Body of pancreas (tissue), 4 donors: ENCODE data around the gene ZC3H12C. TPM values are rescaled to one million over a fixed set of nuclear protein-coding genes. Genes with fewer than 3 reads are reported as not detected.

Experiments
- ATAC-seq: fragments of 150-250 bp; one replicate; pipeline ENCODE4 v1.9.1; 2016
- DNase-seq, 4 donors: peaks; one replicate each; pipeline ENCODE4 v3.0.0-alpha.2; 2019
- H3K27ac ChIP-seq, 4 donors: fragments of 200-600 bp; sonication (generic); 1 replicate in 3 of 4; 2 replicates in 1 of 4; pipeline versions ENCODE4 v1.5.1 to v1.6.1; 2016 to 2019; ENCODE audit warnings: mild to moderate bottlenecking in 1 of 4, mixed read lengths in 1 of 4, moderate library complexity in 1 of 4
- H3K27me3 ChIP-seq, 2 donors: fragments of 200-600 bp; sonication (generic); one replicate each; pipeline ENCODE4 v1.6.0; 2016; ENCODE audit warnings: mild to moderate bottlenecking in 1 of 2
- H3K36me3 ChIP-seq, 2 donors: fragments of 200-600 bp; sonication (generic); replicated peaks in 1 of 2; 2 replicates each; pipeline ENCODE4 v1.5.1; 2016; ENCODE audit warnings: low read depth in 2 of 2; ENCODE audit not compliant: insufficient read depth in 1 of 2
- H3K4me1 ChIP-seq: fragments of 200-600 bp; sonication (generic); one replicate; pipeline ENCODE4 v1.6.0; 2016
- H3K4me3 ChIP-seq, 2 donors: fragments of 200-600 bp; sonication (generic); 1 replicate in 1 of 2; 2 replicates in 1 of 2; pipeline ENCODE4 v1.5.1; 2016 to 2019
- H3K9me3 ChIP-seq, 3 donors: fragments of 200-600 bp; sonication (generic); 1 replicate in 2 of 3; 2 replicates in 1 of 3; pipeline ENCODE4 v1.5.1; 2016
- POLR2A ChIP-seq, 3 donors: fragments of 450-650 bp; IDR thresholded peaks; one replicate each; pipeline ENCODE4 v1.6.1; 2016; ENCODE audit warnings: antibody characterized with exemption in 3 of 3, mild to moderate bottlenecking in 2 of 3
- WGBS, 2 donors: methylation state at CpG; one replicate each; pipeline ENCODE4 v1.1.5; 2017; 5-methylcytosine and 5-hydroxymethylcytosine counted together
- intact Hi-C: fragments of 100-400 bp; cut with DNase I; formaldehyde crosslinking; loops from one replicate; pipeline ENCODE4 v1.15.1; 2023
- total RNA-seq, 2 donors: library from RNA; depleted of rRNA; stranded (reverse); fragments of >200 nt; gene quantifications; one replicate each; pipeline ENCODE4 v1.1.0, GENCODE V29; 2016
- TF ChIP-seq, protein P1 (sequence below), 7 experiments: fragments of 450-650 bp in 4 of 7; fragments of 200-600 bp in 3 of 7; sonication (generic) in 3 of 7; IDR thresholded peaks; one replicate each; pipeline ENCODE4 v1.5.1; 2016 to 2019; ENCODE audit warnings: antibody characterized with exemption in 7 of 7

ZC3H12C gene
- total RNA-seq, 2 donors from 2014 or later, result 7.3 to 7.8 TPM

DNA sequence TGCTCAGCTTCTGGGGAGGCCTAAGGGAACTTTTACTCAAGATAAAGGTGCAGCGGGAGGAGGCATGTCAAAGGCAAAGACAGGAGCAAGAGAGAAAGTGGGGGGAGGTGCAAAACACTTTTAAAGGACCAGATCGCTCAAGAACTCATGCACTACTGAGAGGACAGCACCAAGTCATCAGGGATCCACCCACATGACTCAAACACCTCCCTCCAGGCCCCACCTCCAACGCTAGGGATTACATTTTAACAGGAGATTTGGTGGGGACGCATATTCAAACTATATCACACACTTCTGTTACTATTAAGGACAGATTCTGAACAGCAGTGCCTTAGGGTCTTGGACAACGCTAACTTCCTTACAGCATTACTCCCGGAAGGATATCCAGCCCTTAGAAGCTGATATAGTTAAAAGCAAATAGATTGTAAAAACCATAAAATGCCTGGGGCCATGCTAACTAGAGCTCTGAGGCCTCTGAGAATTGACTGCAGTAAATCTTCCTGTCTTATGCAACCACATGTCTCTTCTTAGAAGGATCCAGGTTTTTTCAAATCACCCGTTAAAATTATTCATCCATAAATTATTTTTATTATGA, 16.7 kb upstream of the ZC3H12C start:
- TF ChIP-seq, protein P1, sequence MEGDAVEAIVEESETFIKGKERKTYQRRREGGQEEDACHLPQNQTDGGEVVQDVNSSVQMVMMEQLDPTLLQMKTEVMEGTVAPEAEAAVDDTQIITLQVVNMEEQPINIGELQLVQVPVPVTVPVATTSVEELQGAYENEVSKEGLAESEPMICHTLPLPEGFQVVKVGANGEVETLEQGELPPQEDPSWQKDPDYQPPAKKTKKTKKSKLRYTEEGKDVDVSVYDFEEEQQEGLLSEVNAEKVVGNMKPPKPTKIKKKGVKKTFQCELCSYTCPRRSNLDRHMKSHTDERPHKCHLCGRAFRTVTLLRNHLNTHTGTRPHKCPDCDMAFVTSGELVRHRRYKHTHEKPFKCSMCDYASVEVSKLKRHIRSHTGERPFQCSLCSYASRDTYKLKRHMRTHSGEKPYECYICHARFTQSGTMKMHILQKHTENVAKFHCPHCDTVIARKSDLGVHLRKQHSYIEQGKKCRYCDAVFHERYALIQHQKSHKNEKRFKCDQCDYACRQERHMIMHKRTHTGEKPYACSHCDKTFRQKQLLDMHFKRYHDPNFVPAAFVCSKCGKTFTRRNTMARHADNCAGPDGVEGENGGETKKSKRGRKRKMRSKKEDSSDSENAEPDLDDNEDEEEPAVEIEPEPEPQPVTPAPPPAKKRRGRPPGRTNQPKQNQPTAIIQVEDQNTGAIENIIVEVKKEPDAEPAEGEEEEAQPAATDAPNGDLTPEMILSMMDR (IDR thresholded peaks at IDR 0.05), result no peak
- TF ChIP-seq POLR2A (IDR thresholded peaks at IDR 0.05), result no peak
- Histone ChIP-seq H3K27me3 (no peaks in the 10 kb centered on the region), H3K4me3 (no peak overlapping the region), H3K4me1 (peaks cover 25% of the 10 kb centered on the region), H3K9me3 (no peaks in the 10 kb centered on the region), H3K36me3 (no peaks in the 10 kb centered on the region), H3K27ac (no peak overlapping the region)
- no peak for ATAC-seq
- 58 to 75% methylated on average over 7 of the region's 7 CpGs for WGBS, 2 donors
- no peak for DNase-seq
- intact Hi-C loops, result no loop called here

DNA sequence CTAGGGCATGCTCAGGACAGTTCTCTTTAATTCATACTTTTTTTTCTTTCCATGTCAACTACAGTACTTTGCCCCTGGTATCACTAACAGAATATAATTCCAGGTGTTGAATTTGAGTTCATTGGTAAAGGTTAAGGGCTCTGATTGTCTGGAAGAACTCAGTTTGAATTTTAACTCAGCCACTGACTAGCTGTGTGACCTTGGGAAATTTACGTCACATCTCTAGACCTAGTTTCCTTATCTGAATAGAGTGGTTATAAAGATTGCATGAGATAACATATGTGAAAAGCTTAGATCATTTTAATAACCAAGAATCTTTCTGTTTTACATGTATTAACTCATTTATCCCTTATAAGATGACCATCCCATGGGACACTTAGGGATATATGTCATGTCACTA, 15.8 kb upstream of the ZC3H12C start:
- no peak for TF ChIP-seq POLR2A (IDR thresholded peaks at IDR 0.05)
- TF ChIP-seq, protein P1 (IDR thresholded peaks at IDR 0.05), result no peak
- intact Hi-C loops, result no loop called here
- no peak for DNase-seq
- Histone ChIP-seq H3K9me3 (no peaks in the 10 kb centered on the region), H3K4me3 (no peak overlapping the region), H3K4me1 (peaks cover 25% of the 10 kb centered on the region), H3K27ac (peak overlapping the region in 2 of 4 donors; percentile 12 to 50), H3K36me3 (no peaks in the 10 kb centered on the region), H3K27me3 (no peaks in the 10 kb centered on the region)
- ATAC-seq, result no peak
- 13 to 21% methylated on average over 1 of the region's 1 CpG for WGBS, 2 donors

DNA sequence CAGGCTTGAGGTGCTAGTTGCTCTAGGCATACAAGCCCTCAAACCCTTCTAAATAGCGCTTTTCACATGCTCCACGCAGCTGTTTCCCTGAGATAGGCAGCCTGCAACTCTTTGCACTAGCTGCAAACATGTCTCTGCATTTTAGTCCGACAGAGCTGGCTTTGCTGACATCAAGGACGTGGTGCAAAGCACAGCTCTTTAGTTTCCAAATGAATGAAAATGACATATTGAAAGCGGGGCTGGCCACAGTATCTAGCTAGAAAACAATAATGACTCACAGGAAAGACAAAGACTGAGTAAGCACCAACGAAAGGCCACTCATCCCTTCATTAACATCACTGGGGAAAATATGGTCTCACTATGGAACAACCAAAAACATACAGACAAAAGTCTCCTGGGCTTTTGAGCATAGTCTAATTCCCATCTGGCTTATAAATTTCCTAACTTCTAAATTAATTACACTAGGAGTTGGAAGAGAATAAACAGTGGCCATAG, 15.3 kb upstream of the ZC3H12C start:
- H3K36me3 ChIP-seq, result no peaks in the 10 kb centered on the region
- ATAC-seq (peak; percentile 21), DNase-seq (no peak)
- WGBS, 2 donors, result 42 to 45% methylated on average over 6 of the region's 6 CpGs
- peaks cover 25% of the 10 kb centered on the region for H3K4me1 ChIP-seq
- H3K27ac ChIP-seq, result peak overlapping the region in 2 of 4 donors; percentile 12 to 50
- no peak overlapping the region for H3K4me3 ChIP-seq
- no peaks in the 10 kb centered on the region for H3K9me3 ChIP-seq
- H3K27me3 ChIP-seq, result no peaks in the 10 kb centered on the region
- intact Hi-C loops, result no loop called here
- no peak for TF ChIP-seq POLR2A (IDR thresholded peaks at IDR 0.05)
- TF ChIP-seq, protein P1 (IDR thresholded peaks at IDR 0.05), result no peak

DNA sequence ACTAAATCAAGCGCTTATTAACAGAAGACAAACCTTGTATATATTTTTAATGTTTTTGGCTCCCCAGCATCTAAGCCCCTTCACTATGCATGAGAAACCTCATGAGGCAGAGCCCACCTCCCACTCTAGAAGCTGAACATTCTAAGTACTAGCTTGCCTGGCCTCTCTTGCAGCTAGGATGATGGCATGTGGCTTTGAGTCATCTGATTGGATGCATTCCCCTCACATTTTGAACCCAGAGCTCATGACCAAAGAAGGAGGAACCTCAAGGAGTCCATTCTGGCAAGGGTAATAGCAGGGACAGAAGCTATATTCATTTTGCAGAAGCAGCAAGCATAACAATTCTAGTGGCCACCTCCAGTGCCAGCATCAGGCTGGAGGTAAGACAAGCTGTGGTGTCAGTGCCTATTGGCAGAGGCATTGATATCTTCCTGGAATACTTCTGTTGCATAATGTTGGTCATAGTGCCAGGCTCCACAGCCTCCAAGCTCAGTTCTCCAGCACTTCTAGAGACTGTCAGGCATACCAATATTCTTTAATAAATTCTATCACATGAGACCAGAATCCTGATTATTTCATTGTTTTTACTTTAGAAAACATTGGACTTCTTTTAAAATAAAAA, 14.2 kb upstream of the ZC3H12C start:
- intact Hi-C loops, result no loop called here
- H3K4me1 ChIP-seq, result peaks cover 25% of the 10 kb centered on the region
- no peak for ATAC-seq
- no peak overlapping the region for H3K27ac ChIP-seq
- TF ChIP-seq, protein P1 (IDR thresholded peaks at IDR 0.05), result no peak
- no peak for TF ChIP-seq POLR2A (IDR thresholded peaks at IDR 0.05)
- no peak for DNase-seq
- no peak overlapping the region for H3K4me3 ChIP-seq
- no peaks in the 10 kb centered on the region for H3K36me3 ChIP-seq
- H3K27me3 ChIP-seq, result no peaks in the 10 kb centered on the region
- WGBS, 2 donors, result 92 to 94% methylated on average over 1 of the region's 1 CpG
- no peaks in the 10 kb centered on the region for H3K9me3 ChIP-seq

DNA sequence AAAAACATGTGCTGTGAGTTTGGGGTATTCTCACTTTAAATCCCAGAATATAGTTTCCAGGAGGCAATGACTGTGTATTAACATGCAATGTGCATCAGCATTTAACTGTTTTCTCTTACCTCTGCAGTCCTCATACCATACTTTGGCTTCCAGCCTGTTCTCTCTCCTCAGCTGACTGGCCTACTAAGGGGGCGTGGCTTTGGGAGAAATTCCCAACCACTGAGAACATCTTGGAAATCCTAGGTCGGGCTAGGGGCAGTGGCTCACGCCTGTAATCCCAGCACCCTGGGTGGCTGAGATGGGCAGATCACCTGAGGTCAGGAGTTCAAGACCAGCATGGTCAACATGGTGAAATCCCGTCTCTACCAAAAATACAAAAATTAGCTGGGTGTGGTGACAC, 13.5 kb upstream of the ZC3H12C start:
- no peaks in the 10 kb centered on the region for H3K9me3 ChIP-seq
- DNase-seq (no peak), ATAC-seq (no peak)
- 74 to 81% methylated on average over 4 of the region's 4 CpGs for WGBS, 2 donors
- H3K4me1 ChIP-seq, result peaks cover 25% of the 10 kb centered on the region
- no peak overlapping the region for H3K4me3 ChIP-seq
- H3K36me3 ChIP-seq, result no peaks in the 10 kb centered on the region
- TF ChIP-seq POLR2A (IDR thresholded peaks at IDR 0.05), result no peak
- TF ChIP-seq, protein P1 (IDR thresholded peaks at IDR 0.05), result no peak
- intact Hi-C loops, result no loop called here
- H3K27me3 ChIP-seq, result no peaks in the 10 kb centered on the region
- H3K27ac ChIP-seq, result no peak overlapping the region
